ENCODE data around the gene IFT25. TPM values are rescaled to one million over a fixed set of nuclear protein-coding genes. Genes with fewer than 3 reads are reported as not detected.
A peak's percentile ranks its signal among the peaks of the same experiment; 100 is the strongest.

Gene IFT25
- total RNA-seq, 2 donors from 2014 or later: 23.8 to 24.5 TPM

DNA sequence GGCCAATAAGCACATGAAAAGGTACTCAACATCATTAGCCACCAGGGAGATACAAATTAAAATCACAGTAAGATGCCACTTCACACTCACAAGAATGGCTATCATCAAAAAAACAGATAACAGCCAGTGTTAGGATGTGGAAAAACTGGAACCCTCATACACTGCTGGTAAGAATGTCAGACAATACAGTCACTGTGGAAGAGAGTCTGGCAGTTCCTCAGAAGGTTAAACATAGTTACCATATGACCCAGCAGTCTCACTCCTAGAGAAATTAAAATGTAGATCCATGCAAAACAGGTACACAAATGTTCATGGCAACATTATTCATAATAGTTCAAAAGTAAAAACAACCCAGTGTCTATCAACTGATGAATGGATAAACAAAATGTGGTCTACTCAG, 39.2 kb upstream of the IFT25 start:
- H3K36me3 ChIP-seq: no peaks in the 10 kb centered on the region
- no peak for TF ChIP-seq CTCF (IDR thresholded peaks at IDR 0.05)
- H3K4me1 ChIP-seq (ENCODE audit: control insufficient read depth in 1 of 2, low read depth in 2 of 2): peaks cover 0 to 10% of the 10 kb centered on the region in 2 donors
- ATAC-seq (ENCODE audit: insufficient number of reproducible peaks, low FRiP score, low read depth) (no peak), DNase-seq (ENCODE audit: low spot score) (no peak)
- H3K27ac ChIP-seq: no peak overlapping the region
- no peaks in the 10 kb centered on the region for H3K9me3 ChIP-seq
- no peaks in the 10 kb centered on the region for H3K27me3 ChIP-seq (replicated peaks; ENCODE audit: insufficient read depth)
- no peak overlapping the region for H3K4me3 ChIP-seq

- H3K9me3 ChIP-seq: no peaks in the 10 kb centered on the region
- H3K27ac ChIP-seq: no peak overlapping the region
- no peaks in the 10 kb centered on the region for H3K27me3 ChIP-seq (replicated peaks; ENCODE audit: insufficient read depth)
- peak overlapping the region; percentile 71 for H3K4me3 ChIP-seq
- ATAC-seq (ENCODE audit: insufficient number of reproducible peaks, low FRiP score, low read depth) (no peak), DNase-seq (ENCODE audit: low spot score) (no peak)
- no peaks in the 10 kb centered on the region for H3K36me3 ChIP-seq
- no peak for TF ChIP-seq CTCF (IDR thresholded peaks at IDR 0.05)
- peaks cover 0 to 10% of the 10 kb centered on the region in 2 donors for H3K4me1 ChIP-seq (ENCODE audit: control insufficient read depth in 1 of 2, low read depth in 2 of 2)
Observed at GRCh38 chr1:53982763-53983104, 37.2 kb upstream of the IFT25 start.

DNA sequence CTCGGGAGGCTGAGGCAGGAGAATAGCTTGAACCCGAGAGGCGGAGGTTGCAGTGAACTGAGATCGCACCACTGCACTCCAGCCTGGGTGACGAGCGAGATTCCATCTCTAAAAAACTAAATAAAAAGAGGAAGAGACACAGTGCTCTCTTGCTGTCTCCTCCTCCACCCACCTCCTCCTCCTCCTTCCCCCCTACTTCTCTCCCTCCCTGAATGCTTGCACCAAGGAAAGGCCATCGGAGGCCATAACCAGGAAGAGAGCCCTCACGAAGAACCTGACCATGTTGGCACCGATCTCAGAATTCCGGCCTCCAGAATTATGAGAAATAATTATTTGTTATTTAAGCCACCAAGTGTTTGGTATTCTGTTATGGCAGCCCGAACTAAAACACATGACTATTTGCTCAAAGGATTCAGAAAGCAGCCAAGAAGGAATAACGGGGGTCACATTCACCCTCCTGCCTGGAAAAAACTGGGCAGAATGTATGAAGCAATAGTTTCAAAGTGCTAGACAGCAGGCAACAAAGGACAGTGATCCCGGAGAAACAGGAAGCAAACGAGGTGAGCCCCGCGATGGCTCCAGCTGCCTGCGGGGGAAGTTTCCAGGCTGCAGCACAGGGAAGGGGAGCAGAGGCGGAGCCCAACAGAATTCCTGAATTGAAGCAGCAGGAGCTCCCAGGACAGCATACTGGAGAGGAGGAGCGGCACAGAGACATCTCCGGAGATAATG, 36.7 kb upstream of the IFT25 start:
- TF ChIP-seq CTCF (IDR thresholded peaks at IDR 0.05): no peak
- DNase-seq (ENCODE audit: low spot score): no peak
- no peak overlapping the region for H3K27ac ChIP-seq

DNA sequence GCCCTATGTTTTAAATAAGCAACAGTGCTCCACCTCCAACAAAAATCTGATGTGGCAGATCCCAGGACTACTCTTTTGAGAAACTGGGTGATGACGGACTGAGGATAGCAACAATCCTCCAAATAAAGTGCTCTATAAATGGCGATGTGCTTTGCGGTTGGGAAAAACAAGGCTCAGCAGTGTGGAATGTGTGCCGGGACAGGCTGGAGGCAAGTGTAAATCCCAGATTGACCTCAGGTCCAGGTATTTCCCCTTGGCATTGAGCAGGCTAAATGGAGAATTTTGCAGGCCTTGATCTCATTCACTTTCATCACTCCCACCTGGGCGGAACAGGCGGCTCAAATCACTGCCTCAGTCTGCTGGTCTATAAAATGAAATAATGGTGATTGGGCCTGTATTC, 35.7 kb upstream of the IFT25 start:
- no peaks in the 10 kb centered on the region for H3K27me3 ChIP-seq (replicated peaks; ENCODE audit: insufficient read depth)
- TF ChIP-seq CTCF (IDR thresholded peaks at IDR 0.05): no peak
- DNase-seq (ENCODE audit: low spot score) (no peak), ATAC-seq (ENCODE audit: insufficient number of reproducible peaks, low FRiP score, low read depth) (no peak)
- H3K4me3 ChIP-seq: no peak overlapping the region
- no peak overlapping the region for H3K27ac ChIP-seq
- no peaks in the 10 kb centered on the region for H3K9me3 ChIP-seq
- H3K36me3 ChIP-seq: no peaks in the 10 kb centered on the region
- H3K4me1 ChIP-seq (ENCODE audit: control insufficient read depth in 1 of 2, low read depth in 2 of 2): peaks cover 0 to 10% of the 10 kb centered on the region in 2 donors

More for the DNA sequence above, 36.7 kb upstream of the IFT25 start:
- Histone ChIP-seq H3K27me3 (replicated peaks; ENCODE audit: insufficient read depth) (no peaks in the 10 kb centered on the region), H3K4me3 (peak overlapping the region; percentile 71), H3K36me3 (no peaks in the 10 kb centered on the region), H3K4me1 (ENCODE audit: control insufficient read depth in 1 of 2, low read depth in 2 of 2) (peaks cover 0 to 10% of the 10 kb centered on the region in 2 donors), H3K9me3 (no peaks in the 10 kb centered on the region)
- ATAC-seq (ENCODE audit: insufficient number of reproducible peaks, low FRiP score, low read depth): no peak

- H3K36me3 ChIP-seq: no peaks in the 10 kb centered on the region
- H3K9me3 ChIP-seq: no peaks in the 10 kb centered on the region
- H3K4me3 ChIP-seq: no peak overlapping the region
- no peak for TF ChIP-seq CTCF (IDR thresholded peaks at IDR 0.05)
- H3K27me3 ChIP-seq (replicated peaks; ENCODE audit: insufficient read depth): no peaks in the 10 kb centered on the region
- no peak for ATAC-seq (ENCODE audit: insufficient number of reproducible peaks, low FRiP score, low read depth)
- no peak for DNase-seq (ENCODE audit: low spot score)
- no peak overlapping the region for H3K27ac ChIP-seq
- H3K4me1 ChIP-seq (ENCODE audit: control insufficient read depth in 1 of 2, low read depth in 2 of 2): peaks cover 0 to 10% of the 10 kb centered on the region in 2 donors
Observed at GRCh38 chr1:53979712-53980450, 34.4 kb upstream of the IFT25 start.

All from thoracic aorta (tissue), 2 donors.